ENCODE data around the gene PCSK6.
A peak's percentile ranks its signal among the peaks of the same experiment; 100 is the strongest.

The PCSK6 gene
- long read RNA-seq, donor 1, full-length matches to known transcripts: 1 of 1 reads
- long read RNA-seq, donor 1, partial matches to known transcripts: 0 of 1 reads
- long read RNA-seq, donor 1, other reads (novel, unspliced or antisense): 0 of 1 reads
- long read RNA-seq, donor 2: 0 reads
- long read RNA-seq, donor 3, full-length matches to known transcripts: 1 of 1 reads
- long read RNA-seq, donor 3, partial matches to known transcripts: 0 of 1 reads
- long read RNA-seq, donor 3, other reads (novel, unspliced or antisense): 0 of 1 reads
- long read RNA-seq, donor 4, partial matches to known transcripts: 0 of 1 reads
- long read RNA-seq, donor 4, other reads (novel, unspliced or antisense): 0 of 1 reads
- long read RNA-seq, donor 5: 0 reads
- long read RNA-seq, donor 6, full-length matches to known transcripts: 1 of 1 reads
- long read RNA-seq, donor 6, partial matches to known transcripts: 0 of 1 reads
- long read RNA-seq, donor 6, other reads (novel, unspliced or antisense): 0 of 1 reads
- long read RNA-seq, donor 7: 0 reads
- long read RNA-seq, donor 8, full-length matches to known transcripts: 1 of 1 reads
- long read RNA-seq, donor 8, partial matches to known transcripts: 0 of 1 reads
- long read RNA-seq, donor 8, other reads (novel, unspliced or antisense): 0 of 1 reads

DNA sequence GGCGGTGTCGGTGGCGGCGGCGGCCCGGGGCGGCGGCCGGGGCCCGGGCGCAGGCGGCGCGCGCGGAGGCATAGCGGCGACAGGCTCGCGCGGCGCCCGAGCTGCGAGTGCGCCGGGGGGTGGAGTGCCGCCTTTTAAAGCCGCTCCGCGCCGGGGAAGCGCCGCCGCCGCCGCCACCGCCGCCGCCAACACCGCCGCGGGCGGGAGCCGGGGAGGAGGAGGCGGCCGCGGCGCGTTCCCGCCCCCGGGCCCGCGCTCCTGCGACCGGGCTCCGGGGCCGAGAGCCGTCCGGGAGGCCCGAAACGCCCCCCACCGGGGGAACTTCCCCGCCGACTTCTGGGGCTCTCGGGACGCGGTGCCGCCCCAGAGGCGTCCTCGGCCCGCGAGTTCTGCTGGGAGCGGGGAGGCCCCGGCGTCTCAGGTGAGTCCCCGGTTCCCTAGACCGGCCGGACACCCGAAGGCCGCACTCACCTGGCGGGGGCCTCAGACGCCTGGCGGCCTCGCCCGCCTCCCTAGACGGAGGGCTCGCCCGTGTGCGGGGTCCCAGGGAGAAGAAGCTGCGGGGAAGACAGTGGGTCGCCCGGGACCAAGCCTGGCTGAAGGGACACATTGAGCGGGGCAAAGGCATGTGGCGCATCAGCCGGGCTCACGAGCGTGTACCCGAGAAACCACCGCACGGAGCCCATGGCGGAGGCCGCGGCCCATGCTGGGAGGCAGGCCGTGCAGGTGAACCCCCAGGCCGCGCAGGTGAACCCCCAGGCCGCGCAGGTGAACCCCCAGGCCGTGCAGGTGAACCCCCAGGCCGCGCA lies at the start of gene PCSK6:
TSS of gene PCSK6 (minus strand) at position 109 of the 809 bp plus-strand sequence. CDS start at position 72, 37 bp downstream.
- DNase-seq: peak; percentile 49

GRCh38 chr15:101538996-101539395 lies 49.5 kb upstream of the PCSK6 start:
- no peak for DNase-seq

GRCh38 chr15:101538177-101538576 lies 48.7 kb upstream of the PCSK6 start:
- no peak for DNase-seq

- DNase-seq: no peak
These were observed 48.1 kb upstream of the PCSK6 start for GRCh38 chr15:101537483-101538080.

DNA sequence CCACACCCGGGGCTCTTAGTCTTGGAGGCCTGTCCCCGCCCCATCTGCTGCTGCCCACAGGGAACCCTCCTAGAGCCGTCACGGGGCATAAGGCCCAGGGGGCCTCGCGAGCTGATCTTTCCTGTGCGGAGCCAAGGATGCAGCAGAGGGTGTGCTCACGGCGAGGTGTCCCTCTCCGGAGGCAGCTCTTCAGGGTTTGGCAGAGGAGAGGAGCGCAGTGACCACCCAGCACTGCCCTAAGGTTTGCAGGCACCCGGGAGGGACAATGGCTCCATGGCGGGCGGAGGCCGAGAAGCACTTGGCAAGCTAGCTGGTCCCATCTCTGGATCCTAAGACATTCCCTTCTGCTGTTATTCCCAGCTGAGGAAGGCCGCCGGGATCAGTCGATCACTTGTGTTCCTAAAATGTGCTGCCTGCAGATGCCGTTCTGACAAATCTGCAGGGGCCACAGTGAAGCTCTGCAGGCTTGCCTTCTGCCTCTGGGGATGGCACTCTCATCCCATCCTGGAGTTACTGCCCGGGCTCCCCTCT lies 47.4 kb upstream of the PCSK6 start:
- DNase-seq: no peak

DNA sequence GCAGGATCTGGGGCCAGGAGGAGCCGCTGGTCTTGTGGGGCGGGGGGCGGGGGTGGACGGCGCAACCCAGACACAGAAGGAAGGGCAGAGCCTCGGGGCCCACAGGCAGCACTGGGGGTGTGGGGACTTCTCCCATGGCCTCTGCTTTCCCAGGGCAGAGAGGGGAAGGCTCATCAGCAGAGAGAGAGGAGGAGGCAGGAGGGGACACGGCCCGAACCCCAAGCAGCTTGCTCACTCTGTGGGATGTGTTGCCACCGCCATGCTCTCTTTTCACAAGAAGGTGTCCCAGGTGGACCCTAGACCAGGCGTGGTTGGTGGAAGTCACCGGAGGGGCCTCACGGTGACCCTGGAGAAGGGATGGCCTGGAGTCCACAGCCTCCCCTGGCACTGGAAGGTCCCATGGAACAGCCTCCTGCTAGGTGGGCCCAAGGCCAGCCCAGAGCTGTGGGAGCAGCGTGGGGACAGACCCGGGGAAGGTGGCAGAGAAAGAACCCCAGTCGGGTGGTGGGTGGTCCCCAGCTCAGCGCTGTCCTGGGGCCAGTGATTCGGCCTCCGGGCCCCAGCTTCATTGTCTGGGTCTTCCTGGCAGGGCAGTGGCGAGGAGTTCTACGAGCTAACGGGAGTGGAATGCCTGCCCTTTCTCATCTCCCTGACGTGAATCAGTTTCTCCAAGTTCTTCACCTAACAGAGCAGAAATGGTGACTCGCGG lies 46.8 kb upstream of the PCSK6 start:
- no peak for DNase-seq

DNA sequence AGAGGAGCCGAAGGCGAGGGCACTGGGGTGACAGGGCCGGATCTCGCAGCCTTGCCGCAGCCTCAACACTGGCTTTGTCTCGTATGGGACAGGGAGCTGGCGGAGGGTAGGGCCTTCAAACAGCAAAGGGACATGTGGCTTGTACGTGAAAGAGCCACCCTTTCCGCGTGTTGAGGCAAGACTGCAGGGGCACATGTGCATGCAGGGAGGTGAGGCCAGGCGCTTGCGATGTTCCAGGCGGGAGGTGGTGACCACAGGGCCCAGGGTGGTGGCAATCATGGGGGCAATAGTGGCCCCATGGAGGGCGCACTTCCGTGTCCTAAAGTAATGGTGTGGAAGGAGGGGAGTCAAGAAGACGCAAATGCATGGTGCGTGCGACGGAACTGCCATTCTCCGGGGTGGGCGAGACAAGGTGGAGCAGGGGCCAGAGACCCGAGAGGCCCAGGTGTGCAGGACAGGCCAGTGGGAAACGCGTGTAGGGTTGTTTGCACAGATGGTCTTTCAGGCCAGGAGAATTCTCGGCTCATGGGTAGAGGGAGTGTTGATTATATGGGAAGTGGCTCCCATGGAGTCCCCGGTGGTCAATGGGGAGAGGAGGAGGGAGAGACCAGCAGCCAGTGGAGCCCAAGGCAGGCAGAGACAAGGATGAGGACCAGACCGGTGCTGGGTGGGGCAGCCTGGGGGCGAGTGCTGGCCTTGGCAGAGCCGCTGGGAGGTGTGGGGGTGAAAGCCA lies 45.8 kb upstream of the PCSK6 start:
- no peak for DNase-seq

DNA sequence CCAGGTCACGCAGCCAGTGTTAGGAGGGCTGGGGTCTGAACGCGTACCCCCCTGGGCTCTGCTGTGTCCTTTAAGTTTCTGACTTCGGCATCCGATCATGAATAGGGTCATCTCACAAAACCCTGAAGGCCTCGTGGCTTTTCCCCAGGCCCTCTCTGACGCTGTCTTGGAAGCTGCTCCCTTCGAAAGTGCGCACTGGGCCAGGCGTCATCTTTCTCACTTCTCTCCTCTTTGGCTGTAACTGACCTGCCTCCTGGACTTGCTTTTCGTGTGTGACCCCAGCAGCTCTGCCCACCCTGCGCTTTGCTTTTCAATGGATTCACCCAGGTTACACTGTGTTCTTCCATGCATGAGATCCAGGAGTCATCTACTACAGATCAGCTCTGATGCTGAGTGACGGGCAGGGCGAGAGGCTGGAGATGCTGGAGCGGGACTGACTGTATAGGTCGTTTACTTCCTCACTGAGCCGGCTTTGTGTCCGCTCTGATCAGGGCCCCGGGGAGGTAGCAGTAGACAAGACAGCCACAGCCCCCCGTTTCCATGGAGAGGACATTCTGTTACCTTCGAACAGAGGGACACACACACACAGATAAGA lies 45.0 kb upstream of the PCSK6 start:
- DNase-seq: no peak

DNA sequence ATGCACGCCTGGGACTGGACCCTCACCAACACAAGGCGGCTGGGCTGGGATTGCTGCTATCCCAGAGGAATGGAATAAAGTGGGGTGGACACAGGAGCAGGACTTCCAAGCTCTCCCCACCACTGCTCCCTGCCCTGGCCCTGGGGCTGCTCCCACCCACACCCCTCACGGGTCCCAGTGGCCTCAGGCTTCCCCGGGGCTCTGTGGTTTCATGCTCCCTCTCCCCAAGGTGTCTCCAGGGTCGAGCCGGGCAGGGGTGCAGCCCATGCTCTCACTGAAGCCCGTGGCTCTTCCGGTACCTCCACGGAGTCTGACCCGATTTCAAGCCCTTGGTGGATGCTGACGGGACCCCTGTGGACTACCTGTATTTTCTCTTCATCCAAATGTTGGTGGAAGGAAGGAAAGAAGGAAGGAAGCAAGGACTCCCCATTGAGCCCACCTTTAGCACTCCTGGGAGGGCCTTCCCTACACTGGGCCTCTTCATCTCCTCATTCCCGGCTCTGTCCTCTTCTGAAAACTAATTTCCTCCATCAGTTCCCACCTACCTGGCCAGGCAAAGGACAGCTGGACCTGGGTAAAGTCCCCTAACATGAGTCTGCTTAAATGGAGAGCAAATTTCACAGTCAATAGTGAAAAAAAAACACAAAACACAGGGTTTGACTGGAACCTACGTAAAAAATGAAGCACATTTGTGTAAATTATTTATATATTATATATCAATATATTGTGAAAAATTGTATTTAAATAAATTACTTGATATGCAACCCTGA lies 44.0 kb upstream of the PCSK6 start:
- DNase-seq: no peak

DNA sequence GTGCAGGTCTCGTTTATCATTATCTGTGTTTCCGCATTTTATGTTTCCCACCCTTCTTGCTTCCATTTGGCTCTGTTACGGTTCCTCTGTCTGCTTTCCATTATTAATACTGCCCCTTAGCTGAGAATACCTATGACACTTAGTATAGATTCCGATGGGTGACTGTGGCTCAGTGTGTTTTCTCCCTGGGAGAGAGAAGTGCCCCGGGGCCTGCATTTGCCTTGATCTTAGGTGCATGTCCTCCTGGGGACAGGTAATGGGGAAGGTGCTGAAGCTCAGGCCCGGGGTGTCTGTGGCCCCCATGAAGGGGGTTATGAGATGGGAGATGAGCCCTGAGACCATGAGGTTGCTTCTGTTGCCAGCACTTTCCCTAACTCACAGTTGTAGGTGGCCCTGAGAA lies 43.4 kb upstream of the PCSK6 start:
- DNase-seq: no peak

DNA sequence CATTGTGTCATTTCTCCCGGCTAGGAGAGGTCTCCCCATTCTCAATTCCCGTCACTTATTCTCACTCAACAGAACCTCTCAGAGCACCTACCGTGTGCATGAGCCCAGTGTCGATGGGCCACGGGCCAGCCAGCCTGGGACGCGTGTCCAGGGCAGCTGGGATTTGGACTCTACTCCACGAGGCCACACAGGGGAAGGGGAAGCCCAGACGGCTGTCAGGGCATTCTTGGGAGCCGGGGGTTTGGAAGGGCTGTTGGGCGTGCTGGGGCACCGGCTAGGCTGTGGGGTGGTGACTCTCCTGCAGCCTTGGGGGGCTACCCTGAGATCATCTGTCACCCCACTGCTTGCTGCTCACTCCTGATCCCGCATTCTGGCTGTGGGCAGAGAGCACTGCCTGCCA lies 41.7 kb upstream of the PCSK6 start:
- DNase-seq: no peak

GRCh38 chr15:101530224-101530958 lies 40.9 kb upstream of the PCSK6 start:
- no peak for DNase-seq

DNA sequence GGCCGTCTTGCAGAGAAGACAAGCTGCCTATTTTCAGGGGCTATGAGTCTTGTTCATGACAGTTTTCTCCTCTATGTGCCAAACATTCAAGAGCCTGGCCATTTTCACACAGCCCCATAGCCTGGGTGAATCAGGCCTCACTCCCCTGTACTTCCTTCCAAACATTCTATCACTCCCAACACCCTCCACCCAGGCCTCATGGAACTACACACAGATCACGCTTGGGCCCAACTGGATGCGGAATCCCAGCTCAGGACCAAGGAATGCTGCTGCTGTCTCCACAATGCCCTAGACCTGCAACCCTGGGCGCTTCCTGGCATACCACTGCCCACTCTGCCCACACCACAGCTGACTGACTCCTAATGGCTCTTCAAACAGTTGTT lies 39.4 kb upstream of the PCSK6 start:
- DNase-seq: no peak

GRCh38 chr15:101528108-101528916 lies 38.8 kb upstream of the PCSK6 start:
- peak; percentile 35 for DNase-seq

DNA sequence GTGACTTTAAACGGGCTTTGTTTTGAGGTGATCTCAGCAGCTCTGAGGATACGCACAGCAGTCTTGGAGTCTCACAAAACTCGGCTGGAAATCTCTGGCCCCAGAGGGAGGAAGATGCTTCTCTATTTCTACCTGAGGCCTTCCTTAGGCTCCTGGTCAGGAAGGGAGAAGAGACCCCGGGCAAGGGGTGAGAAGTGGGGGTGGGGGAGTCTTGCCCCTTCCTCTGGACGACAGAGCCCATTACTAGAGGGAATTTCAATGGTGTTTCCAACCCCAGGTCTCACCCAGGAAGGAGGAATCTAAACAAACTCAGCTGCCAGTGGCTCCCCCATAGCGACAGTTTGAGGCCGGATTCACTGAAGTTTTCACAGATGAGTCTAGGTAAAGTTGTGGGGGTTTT lies 37.4 kb upstream of the PCSK6 start:
- DNase-seq: no peak

GRCh38 chr15:101526442-101526841 lies 36.9 kb upstream of the PCSK6 start:
- no peak for DNase-seq

GRCh38 chr15:101526021-101526420 lies 36.5 kb upstream of the PCSK6 start:
- DNase-seq: no peak

DNA sequence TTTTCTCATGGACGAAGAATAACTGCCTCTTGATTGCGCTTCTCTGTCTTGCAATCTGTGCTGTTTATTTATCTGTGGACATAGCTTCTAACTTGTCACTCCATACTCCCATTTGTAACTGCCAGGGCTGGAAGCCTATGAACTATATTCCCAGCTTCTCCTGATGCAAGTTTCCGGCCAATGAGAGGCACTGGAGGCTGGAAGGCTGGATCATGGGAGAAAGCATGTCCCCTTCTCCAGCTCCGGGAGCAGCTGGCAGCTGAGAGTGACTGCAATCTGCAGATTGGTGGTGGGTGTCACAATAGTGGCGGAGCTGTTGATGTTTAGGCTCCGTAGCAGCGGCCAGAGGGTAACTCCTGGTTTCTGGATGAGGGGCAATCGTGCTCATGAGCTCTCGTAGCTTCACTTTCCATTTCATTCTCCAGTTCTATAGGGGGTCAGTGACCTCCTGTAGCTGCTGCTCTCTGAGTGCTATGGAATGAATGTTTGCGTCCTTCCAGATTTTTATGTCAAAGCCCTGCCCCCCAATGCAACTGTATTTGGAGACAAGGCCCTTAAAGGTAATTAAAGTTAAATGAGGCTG lies 35.7 kb upstream of the PCSK6 start:
- no peak for DNase-seq

Data from right kidney (tissue), 9 donors.